Keratinocyte (primary cell): ENCODE results near the gene SHCBP1L.

ENCODE experiments used
- CTCF ChIP-seq, 3 experiments: IDR thresholded peaks in 1 of 3; conservative IDR thresholded peaks in 1 of 3; optimal IDR thresholded peaks in 1 of 3; 2 replicates in 2 of 3; 3 replicates in 1 of 3; pipeline versions ENCODE3 to v1.5.1; 2011; ENCODE audit warnings: low read length in 3 of 3, mild to moderate bottlenecking in 3 of 3, moderate library complexity in 2 of 3, control low read depth in 1 of 3, inconsistent platforms in 1 of 3; ENCODE audit not compliant: insufficient read depth in 2 of 3; ENCODE audit errors: extremely low read depth in 1 of 3
- EZH2 ChIP-seq: IDR thresholded peaks from one replicate; pipeline ENCODE4 v1.6.1; 2012; ENCODE audit warnings: inconsistent platforms, mild to moderate bottlenecking, low read length, moderate library complexity

- TF ChIP-seq CTCF (optimal IDR thresholded peaks at IDR 0.05 in 1 of 3, IDR thresholded peaks at IDR 0.05 in 1 of 3, conservative IDR thresholded peaks at IDR 0.05 in 1 of 3; ENCODE audit: extremely low read depth in 1 of 3, insufficient read depth in 2 of 3, low read length in 3 of 3) (no peak), EZH2 (no peak)
Measured at GRCh38 chr1:182985876-182986275, 32.9 kb upstream of the SHCBP1L start.
